Adrenal gland (tissue), 12 donors: ENCODE data around the gene ITGAV. TPM values are rescaled to one million over a fixed set of nuclear protein-coding genes. Genes with fewer than 3 reads are reported as not detected.
A peak's percentile ranks its signal among the peaks of the same experiment; 100 is the strongest.

Experiments used
- DNase-seq, 7 donors: peaks; one replicate each; pipeline ENCODE4 v3.0.0-alpha.2; 2019 to 2020
- H3K27ac ChIP-seq, 5 donors: fragments of 200-600 bp; sonication (generic) in 4 of 5; 1 replicate in 3 of 5; 2 replicates in 2 of 5; pipeline versions ENCODE4 v1.5.1 to v1.8.0; 2016 to 2020; ENCODE audit warnings: mild to moderate bottlenecking in 1 of 5
- H3K27me3 ChIP-seq: fragments of 200-600 bp; 2 replicates; pipeline ENCODE4 v1.8.0; 2021
- H3K36me3 ChIP-seq, 2 donors: fragments of 200-600 bp; replicated peaks in 1 of 2; 1 replicate in 1 of 2; 2 replicates in 1 of 2; pipeline versions ENCODE4 v1.5.1 to v1.8.0; 2018 to 2022
- H3K4me1 ChIP-seq, 2 donors: fragments of 200-600 bp; replicated peaks in 1 of 2; 1 replicate in 1 of 2; 2 replicates in 1 of 2; pipeline versions ENCODE4 v1.5.1 to v1.8.0; 2018 to 2021
- H3K4me3 ChIP-seq, 4 donors: fragments of 200-600 bp; sonication (generic) in 3 of 4; one replicate each; pipeline ENCODE4 v1.5.1; 2016 to 2018
- H3K9me3 ChIP-seq, 3 donors: fragments of 200-600 bp; sonication (generic) in 1 of 3; replicated peaks in 1 of 3; 1 replicate in 2 of 3; 2 replicates in 1 of 3; pipeline versions ENCODE4 v1.5.1 to v1.8.0; 2016 to 2021
- POLR2A ChIP-seq, 2 donors: fragments of 450-650 bp; IDR thresholded peaks; one replicate each; pipeline ENCODE4 v1.6.1; 2017; ENCODE audit warnings: antibody characterized with exemption in 2 of 2, mild to moderate bottlenecking in 2 of 2, moderate library complexity in 1 of 2
- WGBS, 4 donors: extraction: QIAGEN DNeasy Blood & Tissue Kit in 2 of 4; methylation state at CpG; one replicate each; pipeline versions ENCODE4 v1.1.5 to v1.1.7; 2013 to 2017; 5-methylcytosine and 5-hydroxymethylcytosine counted together
- intact Hi-C, 2 donors: fragments of 100-400 bp; cut with DNase I; formaldehyde crosslinking; loops; one replicate each; pipeline versions ENCODE4 v1.14.1 to v1.15.0; 2022 to 2023
- polyA plus RNA-seq, 3 donors: library from polyadenylated mRNA; stranded (reverse); fragments of 200-250 nt in 2 of 3; fragments of 350-450 nt in 1 of 3; fragmentation: Illumina TruSeq in 1 of 3; extraction: RNeasy Lipid Tissue Mini Kit (QIAGEN cat#74804) in 1 of 3; gene quantifications; one replicate each; pipeline ENCODE4 v1.2.3, GENCODE V29; 2013 to 2014
- total RNA-seq, 9 donors: library from RNA; depleted of rRNA in 4 of 9; stranded (reverse); fragments of >200 nt in 4 of 9; fragments of 120-200 nt in 1 of 9; fragmentation: NEBNext Ultra II Directional in 1 of 9; extraction: Animal tissue kit (Norgen Biotek cat#: 25700) in 1 of 9; gene quantifications; one replicate each; pipeline versions ENCODE4 v1.1.0 to v1.2.4, GENCODE V29; 2013 to 2023
- TF ChIP-seq, protein P1 (sequence below), 6 experiments: fragments of 450-650 bp in 4 of 6; fragments of 200-600 bp in 2 of 6; sonication (generic) in 1 of 6; IDR thresholded peaks; 1 replicate in 5 of 6; 2 replicates in 1 of 6; pipeline versions ENCODE4 v1.5.1 to v1.8.0; 2016 to 2021; ENCODE audit warnings: antibody characterized with exemption in 6 of 6, mild to moderate bottlenecking in 2 of 6, moderate library complexity in 1 of 6
- donor health status: healthy with polysubstance abuse.
- donor health status: Bipolar disorder and iron deficiency.
- donor health status: DM: yes; HTN: yes; CAD: no.
- donor health status: DM: no; HTN: no; CAD: no.
- donor health status: DM: no; HTN: no; CAD: no.
- donor health status: DM: yes; HTN: yes; CAD: no.

ITGAV gene
- total and polyA plus RNA-seq, 12 donors: 8.9 to 214 (median 112) TPM

DNA sequence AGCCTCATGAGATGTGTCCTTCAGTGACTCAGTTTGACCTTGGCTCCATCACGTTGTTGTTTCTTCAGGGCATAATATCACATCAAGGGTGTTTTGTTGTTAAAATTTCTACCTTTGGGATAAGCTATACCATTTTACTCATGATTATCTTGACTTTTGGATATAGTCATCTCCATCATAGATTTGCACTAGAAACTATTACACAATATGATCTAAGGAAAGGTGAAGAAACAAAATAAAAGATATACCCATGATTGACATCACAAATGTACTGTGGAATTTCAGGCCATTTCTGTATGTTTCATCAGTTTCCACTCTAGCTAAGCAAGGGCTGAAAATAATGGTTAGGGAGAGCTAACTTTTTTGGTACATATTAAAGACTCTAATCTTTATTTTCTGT is 79.3 kb downstream of the ITGAV start:
- Histone ChIP-seq H3K27ac (no peak overlapping the region), H3K27me3 (no peaks in the 10 kb centered on the region), H3K4me1 (no peaks in the 10 kb centered on the region), H3K9me3 (no peaks in the 10 kb centered on the region), H3K4me3 (no peak overlapping the region), H3K36me3 (peaks cover 3 to 92% of the 10 kb centered on the region in 2 donors)
- DNase-seq: no peak
- intact Hi-C loops: no loop called here
- WGBS, 4 donors: 46 to 66% (median 57%) methylated on average over 1 of the region's 1 CpG
- TF ChIP-seq, protein P1, sequence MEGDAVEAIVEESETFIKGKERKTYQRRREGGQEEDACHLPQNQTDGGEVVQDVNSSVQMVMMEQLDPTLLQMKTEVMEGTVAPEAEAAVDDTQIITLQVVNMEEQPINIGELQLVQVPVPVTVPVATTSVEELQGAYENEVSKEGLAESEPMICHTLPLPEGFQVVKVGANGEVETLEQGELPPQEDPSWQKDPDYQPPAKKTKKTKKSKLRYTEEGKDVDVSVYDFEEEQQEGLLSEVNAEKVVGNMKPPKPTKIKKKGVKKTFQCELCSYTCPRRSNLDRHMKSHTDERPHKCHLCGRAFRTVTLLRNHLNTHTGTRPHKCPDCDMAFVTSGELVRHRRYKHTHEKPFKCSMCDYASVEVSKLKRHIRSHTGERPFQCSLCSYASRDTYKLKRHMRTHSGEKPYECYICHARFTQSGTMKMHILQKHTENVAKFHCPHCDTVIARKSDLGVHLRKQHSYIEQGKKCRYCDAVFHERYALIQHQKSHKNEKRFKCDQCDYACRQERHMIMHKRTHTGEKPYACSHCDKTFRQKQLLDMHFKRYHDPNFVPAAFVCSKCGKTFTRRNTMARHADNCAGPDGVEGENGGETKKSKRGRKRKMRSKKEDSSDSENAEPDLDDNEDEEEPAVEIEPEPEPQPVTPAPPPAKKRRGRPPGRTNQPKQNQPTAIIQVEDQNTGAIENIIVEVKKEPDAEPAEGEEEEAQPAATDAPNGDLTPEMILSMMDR (IDR thresholded peaks at IDR 0.05): no peak
- TF ChIP-seq POLR2A (IDR thresholded peaks at IDR 0.05): no peak

DNA sequence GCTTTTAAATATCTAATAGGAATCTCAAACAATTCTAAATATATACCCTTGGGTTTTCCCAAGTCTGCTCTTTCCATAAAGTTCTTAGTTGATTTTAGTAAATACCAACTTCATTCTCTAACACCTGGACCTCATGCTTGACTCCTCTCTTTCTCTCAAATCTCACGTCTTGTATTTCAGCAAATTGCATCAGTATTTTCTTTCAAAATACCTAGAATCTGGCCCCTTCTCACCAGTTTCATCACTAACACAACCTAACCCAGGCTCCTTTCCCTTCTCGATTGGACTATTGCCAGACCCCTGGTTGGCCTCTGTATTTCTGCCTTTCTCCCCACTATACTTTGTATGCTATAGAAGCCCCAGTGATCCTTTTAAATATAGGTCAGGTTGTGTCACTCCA is 81.0 kb downstream of the ITGAV start:
- H3K9me3 ChIP-seq: no peaks in the 10 kb centered on the region
- no peak for DNase-seq
- no peak for TF ChIP-seq POLR2A (IDR thresholded peaks at IDR 0.05)
- TF ChIP-seq, protein P1 (IDR thresholded peaks at IDR 0.05): no peak
- peaks cover 3 to 80% of the 10 kb centered on the region in 2 donors for H3K36me3 ChIP-seq
- WGBS, 4 donors: 94 to 98% (median 97%) methylated on average over 2 of the region's 2 CpGs
- H3K4me3 ChIP-seq: no peak overlapping the region
- H3K4me1 ChIP-seq: peaks cover 8 to 11% of the 10 kb centered on the region in 2 donors
- intact Hi-C loops: no loop called here
- H3K27ac ChIP-seq: no peak overlapping the region
- no peaks in the 10 kb centered on the region for H3K27me3 ChIP-seq

DNA sequence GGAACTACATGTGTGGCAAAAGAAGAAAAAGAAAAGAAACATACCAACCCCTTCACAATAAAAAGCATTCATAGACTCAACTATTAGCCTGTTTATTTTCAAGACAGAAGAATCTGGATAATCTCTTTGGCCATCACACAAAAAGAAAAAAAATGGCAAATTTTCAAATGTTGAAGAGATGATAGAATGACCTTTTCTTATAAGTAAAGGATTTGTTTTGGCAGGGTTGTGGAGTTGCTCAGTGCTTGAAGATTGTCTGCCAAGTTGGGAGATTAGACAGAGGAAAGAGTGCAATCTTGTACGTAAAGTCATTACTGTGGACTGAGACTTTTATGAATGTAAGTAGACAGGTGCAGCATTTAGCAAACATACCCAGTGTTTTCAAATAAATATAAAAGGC is 85.5 kb downstream of the ITGAV start:
- intact Hi-C loops: no loop called here
- Histone ChIP-seq H3K27me3 (no peaks in the 10 kb centered on the region), H3K36me3 (peaks cover 0 to 64% of the 10 kb centered on the region in 2 donors), H3K4me3 (no peak overlapping the region), H3K27ac (peak overlapping the region in 1 of 5 donors; percentile 20), H3K4me1 (peaks cover 8 to 12% of the 10 kb centered on the region in 2 donors), H3K9me3 (no peaks in the 10 kb centered on the region)
- WGBS, 4 donors: 20 to 43% (median 30%) methylated on average over 1 of the region's 1 CpG
- DNase-seq: peak in 4 of 7 donors; percentile 27 to 36 (median 29)
- TF ChIP-seq, protein P1 (IDR thresholded peaks at IDR 0.05): no peak
- no peak for TF ChIP-seq POLR2A (IDR thresholded peaks at IDR 0.05)

DNA sequence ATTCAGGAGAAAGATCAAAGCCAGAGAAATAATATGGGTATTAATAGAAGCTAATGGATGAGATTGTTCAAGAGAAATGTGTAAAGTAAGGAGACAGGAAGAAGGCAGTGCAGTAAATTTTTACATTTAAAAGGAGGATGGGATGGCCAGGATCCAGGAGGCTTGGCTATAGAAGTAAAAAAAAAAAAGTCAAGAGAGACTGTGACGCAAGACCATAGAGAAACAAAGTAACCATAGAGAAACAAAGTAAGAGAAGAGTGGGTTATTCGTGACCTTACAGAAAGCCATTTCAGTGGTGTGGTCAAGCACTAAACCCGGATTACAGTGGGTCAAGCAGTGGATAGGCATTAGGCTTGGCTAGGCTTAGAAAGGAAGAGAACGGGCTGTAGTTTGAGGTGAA is 93.5 kb downstream of the ITGAV start:
- DNase-seq: no peak
- Histone ChIP-seq H3K27me3 (no peaks in the 10 kb centered on the region), H3K27ac (no peak overlapping the region), H3K4me3 (no peak overlapping the region), H3K9me3 (no peaks in the 10 kb centered on the region), H3K36me3 (peaks cover 0 to 10% of the 10 kb centered on the region in 2 donors), H3K4me1 (no peaks in the 10 kb centered on the region)
- no peak for TF ChIP-seq POLR2A (IDR thresholded peaks at IDR 0.05)
- TF ChIP-seq, protein P1 (IDR thresholded peaks at IDR 0.05): no peak
- intact Hi-C loops: no loop called here
- WGBS, 4 donors: 86 to 90% (median 88%) methylated on average over 4 of the region's 4 CpGs
